OCI-LY3 (cell line): ENCODE data around the gene FES.
"Not testable (repeated sequence)": the region's sequence is repeated elsewhere in the genome, so short reads cannot be mapped to it uniquely, and the experiment has no call there.

ENCODE experiments used
- H2AFZ ChIP-seq: fragments of 200-600, 300-600 bp; shearing (Covaris generic); 2 replicates; pipeline ENCODE4 v1.6.0; 2014; ENCODE audit warnings: antibody characterized with exemption, low read depth, low read length
- H3K27ac ChIP-seq: fragments of 200-600, 300-600 bp; sonication (generic); 2 replicates; pipeline ENCODE4 v1.5.1; 2014; ENCODE audit warnings: mild to moderate bottlenecking, low read length, moderate library complexity, mixed read lengths
- H3K27me3 ChIP-seq: fragments of 200-600, 300-600 bp; sonication (generic); 2 replicates; pipeline ENCODE4 v1.6.1; 2014; ENCODE audit warnings: low read depth, low read length, mixed read lengths
- H3K36me3 ChIP-seq: fragments of 200-600, 300-600 bp; sonication (generic); replicated peaks from 2 replicates; pipeline ENCODE3; 2014; ENCODE audit warnings: low read depth, low read length, mixed read lengths
- H3K4me1 ChIP-seq: fragments of 300-600, 200-600 bp; sonication (generic); 2 replicates; pipeline ENCODE4 v1.6.1; 2014; ENCODE audit warnings: low read length, mixed read lengths
- H3K4me2 ChIP-seq: fragments of 200-600, 300-600 bp; sonication (generic); 2 replicates; pipeline ENCODE4 v1.6.1; 2014; ENCODE audit warnings: low read length, mixed read lengths
- H3K4me3 ChIP-seq: fragments of 300-600, 200-600 bp; sonication (generic); 2 replicates; pipeline ENCODE4 v1.5.1; 2014; ENCODE audit warnings: antibody characterized with exemption, mild to moderate bottlenecking, low read length, moderate library complexity
- H3K79me2 ChIP-seq: fragments of 300-600, 200-600 bp; shearing (Covaris generic); 2 replicates; pipeline ENCODE4 v1.6.1; 2014; ENCODE audit warnings: mild to moderate bottlenecking, low read length, mixed read lengths
- H3K9ac ChIP-seq: fragments of 300-600, 200-600 bp; shearing (Covaris generic); 2 replicates; pipeline ENCODE4 v1.6.0; 2014; ENCODE audit warnings: mild to moderate bottlenecking, low read length, moderate library complexity
- H3K9me3 ChIP-seq: fragments of 200-600, 300-600 bp; shearing (Covaris generic); 2 replicates; pipeline ENCODE4 v1.6.1; 2014; ENCODE audit warnings: low read length, mixed read lengths; ENCODE audit not compliant: insufficient read depth
- H4K20me1 ChIP-seq: fragments of 200-600, 300-600 bp; sonication (generic); 2 replicates; pipeline ENCODE4 v1.6.1; 2016; ENCODE audit warnings: low read length, mixed read lengths; ENCODE audit not compliant: insufficient read depth
- EZH2phosphoT487 ChIP-seq: fragments of 200-600 bp; shearing (Covaris generic); IDR thresholded peaks from 2 replicates; pipeline ENCODE4 v1.6.1; 2018; ENCODE audit warnings: antibody characterized with exemption, mixed run types, low read depth
- TF ChIP-seq, protein P1 (sequence below): fragments of 200-600, 300-600 bp; sonication (generic); IDR thresholded peaks from 2 replicates; pipeline ENCODE4 v1.5.1; 2014; ENCODE audit warnings: antibody characterized with exemption, low read length, low read depth

The FES gene

DNA sequence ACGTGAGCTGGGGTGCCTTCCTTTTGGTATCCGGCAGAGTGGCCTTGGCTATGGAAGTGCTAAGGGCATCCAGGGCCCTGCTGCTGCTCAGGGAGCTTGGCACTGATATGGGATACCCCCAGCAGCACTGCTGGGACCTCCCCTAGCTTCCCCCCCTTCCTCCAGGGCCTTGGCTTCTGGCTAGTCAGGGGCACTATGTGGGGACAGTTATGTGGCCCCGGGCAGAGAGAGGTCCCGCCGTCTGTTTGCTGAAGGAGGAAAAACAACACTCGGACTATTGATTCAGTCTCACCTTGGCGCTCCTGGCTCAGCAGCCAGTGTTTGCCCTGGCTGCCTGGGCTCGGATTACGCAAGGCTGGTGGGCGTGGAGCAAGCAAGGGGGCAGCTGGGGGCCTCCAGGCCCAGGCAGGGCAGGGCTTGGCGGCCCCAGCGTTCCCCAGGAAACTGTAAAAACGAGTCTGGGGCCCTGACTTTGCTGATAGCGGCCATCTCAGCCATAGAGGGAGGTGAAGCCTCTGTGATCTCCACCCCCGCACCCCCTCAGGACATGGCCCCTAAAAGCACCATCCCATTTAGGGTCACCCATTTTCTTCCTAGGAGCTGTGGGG, 10.2 kb upstream of the FES start:
- no peaks in the 10 kb centered on the region for H3K9me3 ChIP-seq
- peaks cover 16% of the 10 kb centered on the region for H3K79me2 ChIP-seq
- H3K4me2 ChIP-seq = no peak overlapping the region
- H3K4me3 ChIP-seq = no peak overlapping the region
- no peak overlapping the region for H3K9ac ChIP-seq
- TF ChIP-seq, protein P1, sequence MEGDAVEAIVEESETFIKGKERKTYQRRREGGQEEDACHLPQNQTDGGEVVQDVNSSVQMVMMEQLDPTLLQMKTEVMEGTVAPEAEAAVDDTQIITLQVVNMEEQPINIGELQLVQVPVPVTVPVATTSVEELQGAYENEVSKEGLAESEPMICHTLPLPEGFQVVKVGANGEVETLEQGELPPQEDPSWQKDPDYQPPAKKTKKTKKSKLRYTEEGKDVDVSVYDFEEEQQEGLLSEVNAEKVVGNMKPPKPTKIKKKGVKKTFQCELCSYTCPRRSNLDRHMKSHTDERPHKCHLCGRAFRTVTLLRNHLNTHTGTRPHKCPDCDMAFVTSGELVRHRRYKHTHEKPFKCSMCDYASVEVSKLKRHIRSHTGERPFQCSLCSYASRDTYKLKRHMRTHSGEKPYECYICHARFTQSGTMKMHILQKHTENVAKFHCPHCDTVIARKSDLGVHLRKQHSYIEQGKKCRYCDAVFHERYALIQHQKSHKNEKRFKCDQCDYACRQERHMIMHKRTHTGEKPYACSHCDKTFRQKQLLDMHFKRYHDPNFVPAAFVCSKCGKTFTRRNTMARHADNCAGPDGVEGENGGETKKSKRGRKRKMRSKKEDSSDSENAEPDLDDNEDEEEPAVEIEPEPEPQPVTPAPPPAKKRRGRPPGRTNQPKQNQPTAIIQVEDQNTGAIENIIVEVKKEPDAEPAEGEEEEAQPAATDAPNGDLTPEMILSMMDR = no peak
- TF ChIP-seq EZH2phosphoT487 = no peak
- H3K27me3 ChIP-seq = no peaks in the 10 kb centered on the region
- no peak overlapping the region for H3K27ac ChIP-seq
- no peaks in the 10 kb centered on the region for H4K20me1 ChIP-seq
- H3K4me1 ChIP-seq = peaks cover 28% of the 10 kb centered on the region
- H2AFZ ChIP-seq = no peak overlapping the region
- H3K36me3 ChIP-seq = no peaks in the 10 kb centered on the region

GRCh38 chr15:90874986-90875385, 9.3 kb upstream of the FES start:
- H4K20me1 ChIP-seq, H3K27ac ChIP-seq, H3K27me3 ChIP-seq, H3K4me2 ChIP-seq, H2AFZ ChIP-seq, H3K36me3 ChIP-seq, H3K9ac ChIP-seq, H3K9me3 ChIP-seq, H3K4me3 ChIP-seq: not testable (repeated sequence)
- Histone ChIP-seq H3K4me1 (peaks cover 19% of the 10 kb centered on the region), H3K79me2 (peaks cover 16% of the 10 kb centered on the region)

DNA sequence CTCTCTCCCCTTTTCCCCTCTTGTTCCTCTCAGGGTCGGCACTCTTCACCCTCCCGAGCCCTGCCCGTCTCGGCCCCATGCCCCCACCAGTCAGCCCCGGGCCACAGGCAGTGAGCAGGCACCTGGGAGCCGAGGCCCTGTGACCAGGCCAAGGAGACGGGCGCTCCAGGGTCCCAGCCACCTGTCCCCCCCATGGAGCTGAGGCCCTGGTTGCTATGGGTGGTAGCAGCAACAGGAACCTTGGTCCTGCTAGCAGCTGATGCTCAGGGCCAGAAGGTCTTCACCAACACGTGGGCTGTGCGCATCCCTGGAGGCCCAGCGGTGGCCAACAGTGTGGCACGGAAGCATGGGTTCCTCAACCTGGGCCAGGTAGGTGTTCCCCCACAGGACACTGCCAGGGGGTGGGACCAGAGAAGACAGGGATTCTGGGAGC, 8.7 kb upstream of the FES start:
- H3K4me3 ChIP-seq = no peak overlapping the region
- TF ChIP-seq, protein P1 = no peak
- no peak for TF ChIP-seq EZH2phosphoT487
- H3K4me2 ChIP-seq = no peak overlapping the region
- no peaks in the 10 kb centered on the region for H3K27me3 ChIP-seq
- H2AFZ ChIP-seq = no peak overlapping the region
- H3K36me3 ChIP-seq = peaks cover 3% of the 10 kb centered on the region
- peaks cover 13% of the 10 kb centered on the region for H3K4me1 ChIP-seq
- no peaks in the 10 kb centered on the region for H4K20me1 ChIP-seq
- no peaks in the 10 kb centered on the region for H3K9me3 ChIP-seq
- H3K79me2 ChIP-seq = peaks cover 16% of the 10 kb centered on the region
- H3K9ac ChIP-seq = no peak overlapping the region
- no peak overlapping the region for H3K27ac ChIP-seq

DNA sequence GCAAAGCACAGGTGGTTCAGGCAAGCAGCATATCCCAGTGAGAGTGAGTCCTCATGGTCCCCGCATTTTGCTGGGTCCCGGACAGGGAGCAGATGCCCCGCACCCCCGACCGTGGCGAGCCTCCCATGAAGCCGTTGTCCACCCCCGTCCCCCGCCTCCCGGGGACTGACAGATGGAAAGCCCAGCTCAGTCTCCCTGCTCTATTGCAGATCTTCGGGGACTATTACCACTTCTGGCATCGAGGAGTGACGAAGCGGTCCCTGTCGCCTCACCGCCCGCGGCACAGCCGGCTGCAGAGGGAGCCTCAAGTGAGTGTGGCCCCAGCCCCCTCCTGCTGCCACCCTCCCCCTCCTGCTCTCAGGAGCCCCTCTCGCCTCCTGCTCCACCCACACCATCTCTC, 8.3 kb upstream of the FES start:
- TF ChIP-seq EZH2phosphoT487 = no peak

DNA sequence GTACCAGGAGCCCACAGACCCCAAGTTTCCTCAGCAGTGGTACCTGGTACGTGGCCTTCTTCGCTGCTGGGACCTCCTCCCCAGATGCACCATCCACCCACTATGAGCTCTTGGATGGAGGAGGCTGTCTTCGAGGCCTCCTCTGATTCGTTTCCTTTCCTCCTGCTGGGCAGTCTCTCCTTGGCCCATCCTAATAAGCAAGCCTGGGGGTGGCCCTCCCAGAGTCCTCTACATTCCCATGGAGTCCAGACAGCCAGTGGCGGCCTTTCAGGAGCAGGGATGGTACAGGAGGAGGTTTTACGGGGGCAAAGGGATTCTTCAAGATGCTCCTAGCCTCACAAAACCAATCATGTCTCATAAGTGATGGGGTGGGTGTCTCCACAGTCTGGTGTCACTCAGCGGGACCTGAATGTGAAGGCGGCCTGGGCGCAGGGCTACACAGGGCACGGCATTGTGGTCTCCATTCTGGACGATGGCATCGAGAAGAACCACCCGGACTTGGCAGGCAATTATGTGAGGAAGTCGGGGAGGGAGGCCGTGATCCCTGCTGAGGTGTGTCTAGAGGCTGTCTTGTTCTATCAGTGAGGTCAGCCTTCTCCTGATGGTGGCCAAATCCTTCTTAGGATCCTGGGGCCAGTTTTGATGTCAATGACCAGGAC, 7.7 kb upstream of the FES start:
- no peak overlapping the region for H3K27ac ChIP-seq
- no peak overlapping the region for H3K4me3 ChIP-seq

More for the DNA sequence above, 8.3 kb upstream of the FES start:
- Histone ChIP-seq H3K4me3 (no peak overlapping the region), H3K4me2 (no peak overlapping the region), H4K20me1 (no peaks in the 10 kb centered on the region), H3K36me3 (peaks cover 3% of the 10 kb centered on the region), H2AFZ (no peak overlapping the region), H3K79me2 (peaks cover 16% of the 10 kb centered on the region), H3K27ac (no peak overlapping the region), H3K27me3 (no peaks in the 10 kb centered on the region), H3K9ac (no peak overlapping the region), H3K4me1 (peaks cover 10% of the 10 kb centered on the region), H3K9me3 (no peaks in the 10 kb centered on the region)

More for the DNA sequence above, 7.7 kb upstream of the FES start:
- Histone ChIP-seq H3K4me1 (peaks cover 10% of the 10 kb centered on the region), H2AFZ (no peak overlapping the region), H3K36me3 (peaks cover 3% of the 10 kb centered on the region), H3K9ac (no peak overlapping the region), H3K4me2 (no peak overlapping the region), H3K27me3 (no peaks in the 10 kb centered on the region), H3K79me2 (peaks cover 16% of the 10 kb centered on the region), H4K20me1 (no peaks in the 10 kb centered on the region), H3K9me3 (no peaks in the 10 kb centered on the region)
- TF ChIP-seq, protein P1 = no peak
